K562 (cell line): ENCODE data around the gene ZNF280D. TPM values are rescaled to one million over a fixed set of nuclear protein-coding genes. Genes with fewer than 3 reads are reported as not detected.

Experiments
- ATAC-seq: fragments of 200-7000 bp; cut with Tn5 transposase; 3 replicates; pipeline ENCODE4 v1.9.1; 2020; ENCODE audit warnings: moderate library complexity
- BruUV-seq: library from RNA; stranded (reverse); fragments of 400-500 nt; replicated peaks from 2 replicates; lab custom pipeline; 2021; lab: Mats Ljungman, UMichigan
- CTCF ChIA-PET: fragments of 300-600 bp; formaldehyde crosslinking; extraction: SDS; loops from one replicate; lab custom pipeline; 2021; ENCODE audit warnings: low intra/inter-chr PET ratio; lab: Yijun Ruan, JAX
- POLR2A ChIA-PET: fragments of 300-600, 350-650 bp; sonication (Branson Sonifier 250); formaldehyde crosslinking; extraction: SDS; loops from one replicate; lab custom pipeline; 2021; ENCODE audit warnings: antibody characterized with exemption, inconsistent platforms; lab: Yijun Ruan, JAX
- DNase-seq, 4 experiments: peaks; one replicate each; pipeline versions ENCODE4 v3.0.0 to v3.0.0-alpha.2; 2011 to 2018; ENCODE audit warnings: low spot score in 3 of 4, mixed read lengths in 3 of 4; ENCODE audit errors: extremely low read depth in 1 of 4
- FAIRE-seq: peaks from 2 replicates; lab custom pipeline; 2011; peaks lifted over from hg19 to GRCh38; lab: Jason Lieb, UNC
- H2AFZ ChIP-seq: 2 replicates; pipeline ENCODE4 v1.6.0; 2011; ENCODE audit warnings: low read depth, low read length, control low read depth, inconsistent platforms
- H3K27ac ChIP-seq: fragments of 200-600 bp; 3 replicates; pipeline ENCODE4 v1.8.0; 2011; ENCODE audit warnings: low read depth, mild to moderate bottlenecking, control low read depth, inconsistent platforms, low read length, moderate library complexity, mixed read lengths; ENCODE audit errors: extremely low read depth
- H3K27me3 ChIP-seq, 2 experiments: fragments of 300-600 bp in 1 of 2; 2 replicates in 1 of 2; 3 replicates in 1 of 2; pipeline versions ENCODE4 v1.6.0 to v1.8.0; 2011; ENCODE audit warnings: inconsistent platforms in 2 of 2, low read length in 2 of 2, mild to moderate bottlenecking in 1 of 2, mixed read lengths in 1 of 2, moderate library complexity in 1 of 2; ENCODE audit not compliant: control insufficient read depth in 2 of 2, insufficient read depth in 2 of 2
- H3K36me3 ChIP-seq: fragments of 300-600 bp; 3 replicates; pipeline ENCODE4 v1.8.0; 2011; ENCODE audit warnings: mild to moderate bottlenecking, low read length, inconsistent platforms; ENCODE audit not compliant: control insufficient read depth, insufficient read depth
- H3K4me1 ChIP-seq, 2 experiments: fragments of 200-600 bp in 1 of 2; replicated peaks in 1 of 2; 2 replicates in 1 of 2; 3 replicates in 1 of 2; pipeline versions ENCODE4 v1.5.1 to v1.8.0; 2011; ENCODE audit warnings: inconsistent platforms in 2 of 2, low read length in 2 of 2, mild to moderate bottlenecking in 1 of 2, mixed read lengths in 1 of 2, moderate library complexity in 1 of 2; ENCODE audit not compliant: control insufficient read depth in 2 of 2, insufficient read depth in 2 of 2
- H3K4me2 ChIP-seq: 2 replicates; pipeline ENCODE4 v1.6.1; 2011; ENCODE audit warnings: low read length, control low read depth, inconsistent platforms, mixed read lengths; ENCODE audit not compliant: insufficient read depth
- H3K4me3 ChIP-seq: fragments of 200-600 bp; sonication (generic), shearing (Covaris generic); 2 replicates; pipeline ENCODE4 v1.5.1; 2016; ENCODE audit warnings: control low read depth, inconsistent platforms
- H3K79me2 ChIP-seq: fragments of 200-600 bp; 3 replicates; pipeline ENCODE4 v1.8.0; 2011; ENCODE audit warnings: low read length, inconsistent platforms; ENCODE audit not compliant: control insufficient read depth, insufficient read depth
- H3K9ac ChIP-seq, 2 experiments: 2 replicates each; pipeline versions ENCODE4 v1.6.0 to v1.6.1; 2011; ENCODE audit warnings: low read depth in 2 of 2, low read length in 2 of 2, control low read depth in 1 of 2, inconsistent platforms in 1 of 2, mild to moderate bottlenecking in 1 of 2, mixed read lengths in 1 of 2; ENCODE audit not compliant: insufficient read depth in 1 of 2
- H3K9me1 ChIP-seq: one replicate; pipeline ENCODE4 v1.6.0; 2011; ENCODE audit warnings: inconsistent platforms, mild to moderate bottlenecking, low read length, moderate library complexity; ENCODE audit not compliant: control insufficient read depth, insufficient read depth
- H3K9me3 ChIP-seq: replicated peaks from 2 replicates; pipeline ENCODE4 v1.5.1; 2011; ENCODE audit warnings: low read depth, low read length, inconsistent platforms; ENCODE audit not compliant: control insufficient read depth, insufficient read depth
- H4K20me1 ChIP-seq: replicated peaks from 2 replicates; pipeline ENCODE4 v1.6.1; 2011; ENCODE audit warnings: low read length, inconsistent platforms, mixed read lengths; ENCODE audit not compliant: control insufficient read depth, insufficient read depth
- DNMT1 ChIP-seq: fragments of 450-650 bp; IDR thresholded peaks from 2 replicates; pipeline ENCODE4 v1.6.1; 2016; ENCODE audit warnings: antibody characterized with exemption, mild to moderate bottlenecking
- ELF1 ChIP-seq: fragments of 200-800 bp; sonication (Bioruptor generic); IDR thresholded peaks from 2 replicates; pipeline ENCODE4 v1.6.1; 2016; ENCODE audit warnings: missing genetic modification characterization, missing compliant biosample characterization
- HOXB6 ChIP-seq: fragments of 250-450 bp; sonication (Bioruptor Pico); IDR thresholded peaks from 2 replicates; pipeline ENCODE4 v1.5.1; 2022; ENCODE audit warnings: mild to moderate bottlenecking, borderline replicate concordance
- MTA1 ChIP-seq: fragments of 450-650 bp; IDR thresholded peaks from 2 replicates; pipeline ENCODE4 v1.6.1; 2017; ENCODE audit warnings: borderline replicate concordance
- WGBS: fragments of 100-300 bp; shearing (Covaris generic); methylation state at CpG from one replicate; pipeline ENCODE4 v1.1.6; 2016; ENCODE audit warnings: low coverage, mixed read lengths; ENCODE audit not compliant: insufficient coverage; ENCODE audit errors: missing lambda C conversion rate; 5-methylcytosine and 5-hydroxymethylcytosine counted together
- in situ Hi-C: fragments of 300-500 bp; cut with MboI; formaldehyde crosslinking; loops from 4 replicates; pipeline ENCODE4 v1.15.0; 2018; ENCODE audit warnings: inconsistent platforms, mixed read lengths
- intact Hi-C: fragments of 100-400 bp; cut with micrococcal nuclease; formaldehyde crosslinking; loops from 2 replicates; pipeline ENCODE4 v1.14.2; 2022
- polyA plus RNA-seq, 8 experiments: library from polyadenylated mRNA; depleted of rRNA in 4 of 8; stranded (reverse) in 5 of 8; unstranded in 3 of 8; fragments of >200 nt; fragmentation: Nextera tagmentation in 2 of 8; fragmentation: Illumina TruSeq in 1 of 8; extraction: Ambion mirVana in 2 of 8; extraction: Trizol in 1 of 8; gene quantifications; 2 replicates each; pipeline versions ENCODE4 v1.2.1 to v1.2.3, GENCODE V29; 2011 to 2014; ENCODE audit warnings: inconsistent platforms in 1 of 8, missing spikeins in 1 of 8
- total RNA-seq, 7 experiments: library from RNA; depleted of rRNA in 6 of 7; stranded (reverse); fragments of >200 nt in 6 of 7; fragmentation: Illumina TruSeq in 2 of 7; extraction: Trizol in 2 of 7; gene quantifications; 2 replicates each; pipeline versions ENCODE4 v1.2.1 to v1.2.3, GENCODE V29; 2011 to 2021; ENCODE audit warnings: low replicate concordance in 1 of 7
- TF ChIP-seq, protein P1 (sequence below): fragments of 450-650 bp; IDR thresholded peaks from 2 replicates; pipeline ENCODE4 v1.7.0; 2016; ENCODE audit warnings: borderline replicate concordance

ZNF280D gene
- total and polyA plus RNA-seq, 9 of the 15 experiments (the other 6 are each of a cell fraction or from before 2014, with no cell fraction given), result 8.3 to 21.8 (median 18.4) TPM

- no peaks in the 10 kb centered on the region for H3K9me3 ChIP-seq
- H3K36me3 ChIP-seq, result no peaks in the 10 kb centered on the region
- no TSS peak for BruUV-seq
- no peaks in the 10 kb centered on the region for H3K4me1 ChIP-seq
- no peak overlapping the region for H3K27ac ChIP-seq
- in situ Hi-C loops (no loop called here), intact Hi-C loops (no loop called here)
- H3K9me1 ChIP-seq, result no peaks in the 10 kb centered on the region
- ChIA-PET POLR2A (no interaction called here), CTCF (no interaction called here)
- ATAC-seq (no peak), FAIRE-seq (no peak), DNase-seq (no peak)
- no peak overlapping the region for H3K4me2 ChIP-seq
- H3K4me3 ChIP-seq, result no peak overlapping the region
- H2AFZ ChIP-seq, result no peak overlapping the region
- TF ChIP-seq ELF1 (tag) (no peak), HOXB6 (CRISPR knock-in tag) (no peak), DNMT1 (no peak), MTA1 (no peak)
- TF ChIP-seq, protein P1, sequence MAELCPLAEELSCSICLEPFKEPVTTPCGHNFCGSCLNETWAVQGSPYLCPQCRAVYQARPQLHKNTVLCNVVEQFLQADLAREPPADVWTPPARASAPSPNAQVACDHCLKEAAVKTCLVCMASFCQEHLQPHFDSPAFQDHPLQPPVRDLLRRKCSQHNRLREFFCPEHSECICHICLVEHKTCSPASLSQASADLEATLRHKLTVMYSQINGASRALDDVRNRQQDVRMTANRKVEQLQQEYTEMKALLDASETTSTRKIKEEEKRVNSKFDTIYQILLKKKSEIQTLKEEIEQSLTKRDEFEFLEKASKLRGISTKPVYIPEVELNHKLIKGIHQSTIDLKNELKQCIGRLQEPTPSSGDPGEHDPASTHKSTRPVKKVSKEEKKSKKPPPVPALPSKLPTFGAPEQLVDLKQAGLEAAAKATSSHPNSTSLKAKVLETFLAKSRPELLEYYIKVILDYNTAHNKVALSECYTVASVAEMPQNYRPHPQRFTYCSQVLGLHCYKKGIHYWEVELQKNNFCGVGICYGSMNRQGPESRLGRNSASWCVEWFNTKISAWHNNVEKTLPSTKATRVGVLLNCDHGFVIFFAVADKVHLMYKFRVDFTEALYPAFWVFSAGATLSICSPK, result no peak
- H4K20me1 ChIP-seq, result no peaks in the 10 kb centered on the region
- H3K9ac ChIP-seq, result no peak overlapping the region
- H3K79me2 ChIP-seq, result no peaks in the 10 kb centered on the region
- WGBS, result 43% methylated on average over 2 of the region's 2 CpGs
- no peaks in the 10 kb centered on the region for H3K27me3 ChIP-seq
Observed at GRCh38 chr15:56648311-56648710, 85.0 kb downstream of the ZNF280D start.
